Measurements from ENCODE around the gene KLHL40. TPM values are rescaled to one million over a fixed set of nuclear protein-coding genes. Genes with fewer than 3 reads are reported as not detected.

KLHL40 gene
- polyA plus RNA-seq, 2 of the 4 experiments (the other 2 are of a cell fraction), result not detected

GRCh38 chr3:42728668-42729364, 43.5 kb downstream of the KLHL40 start:
- CTCF ChIA-PET, result interaction anchor here (0.6 kb wide), 1 partner anchor 32 kb away, joined by 3 read pairs; no protein-coding TSS in a partner anchor
- DNase-seq (ENCODE audit: low read depth in 1 of 2, low spot score in 1 of 2) (no peak), FAIRE-seq (no peak), ATAC-seq (no peak)
- WGBS (ENCODE audit: missing lambda C conversion rate), result 34% methylated on average over 3 of the region's 3 CpGs
- Histone ChIP-seq H3K4me2 (no peak overlapping the region), H3K9me3 (no peaks in the 10 kb centered on the region), H3K4me1 (no peaks in the 10 kb centered on the region), H3K4me3 (no peak overlapping the region), H3K27ac (no peak overlapping the region)
- TF ChIP-seq CHD4 (IDR thresholded peaks at IDR 0.05; ENCODE audit: borderline replicate concordance), result no peak
- no peak for TF ChIP-seq ZNF302 (CRISPR knock-in tag; IDR thresholded peaks at IDR 0.05)
- TF ChIP-seq RCOR1 (IDR thresholded peaks at IDR 0.05; ENCODE audit: low read depth, low read length), result no peak
- TF ChIP-seq HDAC2 (IDR thresholded peaks at IDR 0.05), result no peak
- no peak for TF ChIP-seq POLR2A (IDR thresholded peaks at IDR 0.05; ENCODE audit: low read length)
- TF ChIP-seq MAZ (IDR thresholded peaks at IDR 0.05; ENCODE audit: borderline replicate concordance, low read depth, low read length), result no peak
- TF ChIP-seq USF2 (IDR thresholded peaks at IDR 0.05), result no peak
- TF ChIP-seq NR3C1 (IDR thresholded peaks at IDR 0.05), result no peak
- TF ChIP-seq FOSL2 (IDR thresholded peaks at IDR 0.05), result no peak
- TF ChIP-seq FOSL2 (CRISPR knock-in tag; IDR thresholded peaks at IDR 0.05), result no peak
- no peak for TF ChIP-seq GATA3 (IDR thresholded peaks at IDR 0.05; ENCODE audit: borderline replicate concordance)
- TF ChIP-seq ZSCAN20 (CRISPR knock-in tag; IDR thresholded peaks at IDR 0.05), result no peak
- no peak for TF ChIP-seq EP300 (IDR thresholded peaks at IDR 0.05)
- POLR2A ChIA-PET, result no interaction called here

- WGBS (ENCODE audit: missing lambda C conversion rate), result 58% methylated on average over 6 of the region's 6 CpGs
- Histone ChIP-seq H3K9me3 (no peaks in the 10 kb centered on the region), H3K27ac (no peak overlapping the region), H3K4me3 (no peak overlapping the region), H3K4me1 (no peaks in the 10 kb centered on the region), H3K4me2 (no peak overlapping the region)
- ChIA-PET CTCF (interaction anchor here (0.6 kb wide), 1 partner anchor 32 kb away, joined by 3 read pairs; no protein-coding TSS in a partner anchor), POLR2A (no interaction called here)
- TF ChIP-seq REST (IDR thresholded peaks at IDR 0.05) (no peak), BCL3 (IDR thresholded peaks at IDR 0.05) (no peak), ZNF302 (CRISPR knock-in tag; IDR thresholded peaks at IDR 0.05) (no peak), ZSCAN20 (CRISPR knock-in tag; IDR thresholded peaks at IDR 0.05) (no peak), MAFK (IDR thresholded peaks at IDR 0.05; ENCODE audit: partially characterized antibody) (no peak), ZC3H11A (IDR thresholded peaks at IDR 0.05) (no peak), EP300 (IDR thresholded peaks at IDR 0.05) (no peak), POLR2A (IDR thresholded peaks at IDR 0.05; ENCODE audit: low read length) (no peak), CHD4 (IDR thresholded peaks at IDR 0.05; ENCODE audit: borderline replicate concordance) (no peak), HOXB13 (CRISPR knock-in tag; IDR thresholded peaks at IDR 0.05; ENCODE audit: low read depth) (no peak), MAZ (IDR thresholded peaks at IDR 0.05; ENCODE audit: borderline replicate concordance, low read depth, low read length) (no peak), ATOH8 (CRISPR knock-in tag; IDR thresholded peaks at IDR 0.05; ENCODE audit: low read depth) (no peak)
- ATAC-seq, result no peak
- DNase-seq (ENCODE audit: low read depth in 1 of 2, low spot score in 1 of 2), result no peak
- no peak for FAIRE-seq
Observed at GRCh38 chr3:42729404-42730145, 44.2 kb downstream of the KLHL40 start.

Data from A549 (cell line).